DMS114 treated with DMSO at 0.1 percent for 48 hours (cell line): ENCODE results near the gene SMCHD1.
"Not testable (repeated sequence)": the region's sequence is repeated elsewhere in the genome, so short reads cannot be mapped to it uniquely, and the experiment has no call there.

Experiments
- DNase-seq: peaks from one replicate; lab custom pipeline; 2025; ENCODE audit not compliant: unreplicated experiment; lab: John Stamatoyannopoulos, UW

SMCHD1 gene

DNA sequence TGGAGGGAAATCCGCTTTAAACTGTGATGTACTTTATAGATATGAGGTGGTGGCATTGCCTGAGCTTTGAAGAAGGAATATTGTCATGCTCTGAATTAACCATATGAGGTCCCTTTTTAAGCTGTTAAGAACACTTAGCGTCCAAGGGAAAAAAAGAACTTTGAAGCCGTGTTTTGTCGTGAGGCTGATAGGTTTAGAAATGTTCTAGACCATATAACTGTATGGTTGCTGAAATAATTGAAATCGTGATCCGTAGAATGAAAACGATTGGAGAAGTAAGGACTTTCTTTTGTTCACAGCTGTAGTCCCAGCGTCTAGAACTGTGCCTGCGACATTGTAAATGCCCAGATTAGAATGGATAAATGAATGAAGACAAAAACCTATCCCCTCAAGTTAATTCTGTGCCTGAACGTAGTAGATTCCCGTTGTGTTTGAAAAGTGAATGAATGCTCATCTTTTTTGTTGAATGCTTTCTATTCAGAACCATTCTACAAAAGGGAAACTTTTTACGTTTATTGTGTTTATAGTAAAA, 1.5 kb downstream of the SMCHD1 start:
- DNase-seq, result no peak

DNA sequence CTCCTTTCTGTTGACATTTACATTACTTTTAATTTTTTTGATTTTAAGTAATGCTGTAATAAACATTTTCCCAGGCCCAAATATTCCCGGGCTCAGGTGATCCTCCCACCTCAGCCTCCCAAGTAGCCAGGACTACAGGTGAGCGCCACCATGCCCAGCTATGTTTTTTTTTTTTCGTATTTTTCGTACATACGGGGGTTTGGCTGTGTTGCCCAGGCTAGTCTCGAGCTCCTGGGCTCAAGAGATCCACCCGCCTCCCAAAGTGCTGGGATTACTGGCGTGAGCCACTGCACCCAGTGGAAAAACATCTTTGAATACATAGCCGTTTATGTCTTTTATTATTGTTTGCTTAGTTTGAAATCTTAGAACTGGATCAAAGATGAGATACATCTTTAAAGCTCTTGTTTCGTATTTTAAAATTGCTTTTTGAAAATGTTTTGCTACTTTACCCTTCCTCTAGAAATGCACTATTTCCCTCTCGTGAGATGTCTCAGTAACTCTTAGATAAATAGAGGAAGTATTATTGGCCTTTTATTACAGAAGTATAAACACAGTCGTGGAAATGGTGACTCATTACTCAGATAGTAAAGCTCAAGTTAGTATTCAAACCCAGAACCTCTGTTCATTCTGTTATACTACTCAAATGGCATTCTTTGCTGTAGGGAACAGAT, 2.4 kb downstream of the SMCHD1 start:
- DNase-seq, result no peak

DNA sequence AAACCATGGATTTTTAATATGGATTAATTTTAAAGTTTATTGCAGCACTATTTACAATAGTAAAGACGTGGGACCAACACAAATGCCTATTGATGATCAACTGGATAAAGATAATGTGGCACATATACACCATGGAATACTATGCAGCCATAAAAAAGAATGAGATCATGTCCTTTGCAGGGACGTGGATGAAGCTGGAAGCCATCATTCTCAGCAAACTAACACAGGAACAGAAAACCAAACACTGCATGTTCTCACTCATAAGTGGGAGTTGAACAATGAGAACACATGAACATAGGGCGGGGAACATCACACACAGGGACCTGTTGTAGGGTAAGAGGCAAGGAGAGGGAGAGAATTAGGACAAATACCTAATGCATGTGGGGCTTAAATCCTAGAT, 5.3 kb downstream of the SMCHD1 start:
- not testable (repeated sequence) for DNase-seq

DNA sequence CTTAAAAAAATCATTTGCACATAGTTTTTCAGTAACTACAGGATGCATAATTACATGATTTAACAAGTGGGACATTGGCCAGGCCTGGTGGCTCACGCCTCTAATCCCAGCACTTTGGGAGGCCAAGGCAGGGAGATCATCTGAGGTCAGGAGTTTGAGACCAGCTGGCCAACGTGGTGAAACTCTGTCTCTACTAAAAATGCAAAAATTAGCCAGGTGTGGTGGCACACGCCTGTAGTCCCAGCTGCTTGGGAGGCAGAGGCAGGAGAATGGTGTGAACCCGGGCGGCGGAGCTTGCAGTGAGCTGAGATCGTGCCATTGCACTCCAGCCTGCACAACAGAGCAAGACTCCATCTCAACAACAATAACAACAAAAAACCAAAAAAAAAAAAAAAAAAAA, 6.8 kb downstream of the SMCHD1 start:
- DNase-seq, result not testable (repeated sequence)

DNA sequence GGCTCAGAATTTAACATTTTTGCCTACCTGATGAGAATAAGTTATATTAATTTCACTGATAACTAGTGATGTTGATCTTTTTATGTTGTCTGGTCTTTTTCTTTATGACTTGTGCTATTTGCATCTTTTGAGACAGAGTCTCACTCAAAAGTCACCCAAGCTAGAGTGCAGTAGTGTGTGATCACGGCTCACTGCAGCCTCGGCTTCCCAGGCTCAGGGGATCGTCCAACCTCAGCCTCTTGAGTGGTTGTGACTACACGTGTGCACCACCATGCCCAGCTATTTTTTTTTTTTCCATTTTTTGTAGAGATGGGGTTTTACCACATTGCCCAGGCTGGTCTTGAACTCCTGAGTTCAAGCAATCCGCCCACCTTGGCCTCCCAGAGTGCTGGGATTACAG, 7.5 kb downstream of the SMCHD1 start:
- DNase-seq, result no peak

DNA sequence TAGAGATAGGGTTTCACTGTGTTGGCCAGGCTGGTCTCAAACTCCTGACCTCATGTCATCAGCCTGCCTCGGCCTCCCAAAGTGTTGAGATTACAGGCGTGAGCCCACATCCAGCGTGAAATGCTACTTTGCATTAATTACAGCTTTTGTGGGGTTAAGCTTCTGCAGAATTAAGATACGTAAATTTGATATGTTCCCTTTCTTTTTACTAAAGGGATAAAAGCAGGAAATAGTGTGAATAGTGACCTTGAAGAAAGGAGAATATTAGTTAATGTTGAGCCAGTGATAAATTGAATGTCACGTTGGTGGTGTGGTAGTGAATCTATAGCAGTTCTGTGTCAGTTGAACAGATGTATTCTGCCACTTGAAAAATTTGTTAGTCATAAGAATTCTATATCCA, 16.9 kb downstream of the SMCHD1 start:
- no peak for DNase-seq

DNA sequence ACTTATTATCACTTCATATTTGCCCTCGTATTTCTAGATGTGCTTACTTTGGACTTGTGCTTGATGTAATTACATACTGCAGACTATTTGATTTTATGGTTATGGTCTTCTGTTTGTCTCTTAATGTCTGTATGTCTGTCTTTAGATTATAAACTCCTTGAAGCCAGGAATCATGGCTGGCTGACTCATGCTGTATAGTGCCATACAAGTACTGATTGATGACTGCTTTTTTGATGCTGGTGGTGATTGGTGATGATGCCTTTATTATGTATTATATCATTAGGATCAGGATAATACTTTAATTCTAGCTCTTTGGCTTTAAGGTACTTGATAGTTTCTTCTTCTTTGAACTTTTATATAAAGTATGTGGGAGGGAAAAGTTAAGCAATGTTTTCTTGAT, 17.3 kb downstream of the SMCHD1 start:
- no peak for DNase-seq

DNA sequence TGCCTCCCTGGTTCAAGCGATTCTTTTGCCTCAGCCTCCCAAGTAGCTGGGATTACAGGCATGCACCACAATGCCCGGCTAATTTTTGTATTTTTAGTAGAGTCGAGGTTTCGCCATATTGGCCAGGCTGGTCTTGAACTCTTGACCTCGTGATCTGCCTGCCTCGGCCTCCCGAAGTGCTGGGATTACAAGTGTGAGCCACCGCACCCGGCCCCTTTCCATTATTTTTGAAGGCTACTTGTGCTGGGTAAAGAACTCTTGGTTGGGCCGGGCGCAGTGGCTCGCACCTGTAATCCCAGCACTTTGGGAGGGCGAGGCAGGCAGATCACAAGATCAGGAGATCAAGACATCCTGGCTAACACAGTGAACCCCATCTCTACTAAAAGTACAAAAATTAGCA, 23.4 kb downstream of the SMCHD1 start:
- not testable (repeated sequence) for DNase-seq

DNA sequence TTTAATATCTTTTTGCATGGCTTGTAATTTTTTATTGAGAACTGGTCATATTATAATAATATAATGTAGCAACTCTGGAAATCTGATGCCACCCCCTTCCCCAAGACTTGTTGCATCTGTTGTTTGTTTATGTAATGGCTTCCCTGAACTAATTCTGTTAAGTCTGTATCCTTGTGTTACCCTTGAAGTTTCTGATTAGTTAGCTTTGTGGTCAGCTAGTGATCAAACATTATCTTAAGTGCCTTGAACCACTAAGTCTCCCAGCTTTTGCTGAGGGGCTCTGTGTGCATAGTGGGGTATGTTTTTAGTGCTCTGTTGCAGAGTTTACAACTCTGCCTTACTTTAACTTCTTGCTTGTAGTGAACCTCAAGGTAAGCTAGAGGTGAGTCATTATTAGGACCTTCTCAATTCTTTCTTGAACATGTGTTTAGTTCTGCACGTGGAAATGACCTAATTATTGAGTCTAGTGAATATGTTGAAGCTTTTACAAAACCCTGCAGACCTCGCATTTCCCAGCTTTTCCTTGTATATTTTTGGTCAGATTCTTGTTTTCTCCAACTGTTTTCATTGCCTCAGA, 24.8 kb downstream of the SMCHD1 start:
- no peak for DNase-seq

DNA sequence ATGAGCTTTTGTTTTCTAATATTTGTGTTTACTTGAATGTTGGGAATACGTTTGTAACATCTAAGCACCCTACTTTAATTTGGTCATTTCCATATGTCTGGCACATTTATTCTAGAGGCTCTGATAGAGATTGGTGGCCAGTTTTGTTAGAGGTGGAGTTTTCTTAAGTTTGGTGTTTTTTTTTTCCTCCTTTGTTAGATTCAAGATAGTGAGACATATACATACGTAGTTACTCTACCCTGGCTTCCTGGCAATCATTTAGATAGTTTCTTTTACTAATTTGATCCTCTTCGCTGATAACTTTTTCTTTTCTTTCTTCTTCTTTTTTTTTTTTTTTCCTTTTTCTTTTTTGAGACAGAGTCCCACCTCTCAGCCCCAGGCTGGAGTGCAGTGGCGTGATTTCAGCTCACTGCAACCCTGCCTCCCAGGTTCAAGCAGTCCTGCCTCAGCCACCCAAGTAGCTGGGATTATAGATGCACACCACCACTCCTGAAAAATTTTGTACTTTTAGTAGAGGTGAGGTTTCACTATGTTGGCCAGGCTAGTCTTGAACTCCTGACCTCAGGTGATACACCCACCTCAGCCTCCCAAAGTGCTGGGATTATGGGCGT, 26.6 kb downstream of the SMCHD1 start:
- DNase-seq, result no peak

DNA sequence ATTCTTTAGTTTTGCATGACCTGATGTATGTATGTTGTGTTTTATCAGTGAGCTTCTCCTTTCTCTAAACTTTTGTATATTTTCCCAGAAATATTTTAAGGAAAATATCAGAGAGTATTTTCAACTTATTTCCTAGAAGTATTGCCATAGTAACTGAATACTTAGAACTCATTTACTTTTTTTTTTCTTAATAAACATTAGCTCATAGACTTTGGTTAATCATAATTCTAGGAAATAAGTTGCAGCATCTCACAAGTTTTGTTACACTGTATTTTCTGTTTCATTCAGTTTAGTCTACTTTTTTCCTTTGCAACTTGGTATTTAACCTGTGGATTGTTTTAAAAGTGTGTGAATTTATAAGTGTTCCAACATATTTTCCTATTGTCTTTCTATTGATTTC, 27.5 kb downstream of the SMCHD1 start:
- no peak for DNase-seq

DNA sequence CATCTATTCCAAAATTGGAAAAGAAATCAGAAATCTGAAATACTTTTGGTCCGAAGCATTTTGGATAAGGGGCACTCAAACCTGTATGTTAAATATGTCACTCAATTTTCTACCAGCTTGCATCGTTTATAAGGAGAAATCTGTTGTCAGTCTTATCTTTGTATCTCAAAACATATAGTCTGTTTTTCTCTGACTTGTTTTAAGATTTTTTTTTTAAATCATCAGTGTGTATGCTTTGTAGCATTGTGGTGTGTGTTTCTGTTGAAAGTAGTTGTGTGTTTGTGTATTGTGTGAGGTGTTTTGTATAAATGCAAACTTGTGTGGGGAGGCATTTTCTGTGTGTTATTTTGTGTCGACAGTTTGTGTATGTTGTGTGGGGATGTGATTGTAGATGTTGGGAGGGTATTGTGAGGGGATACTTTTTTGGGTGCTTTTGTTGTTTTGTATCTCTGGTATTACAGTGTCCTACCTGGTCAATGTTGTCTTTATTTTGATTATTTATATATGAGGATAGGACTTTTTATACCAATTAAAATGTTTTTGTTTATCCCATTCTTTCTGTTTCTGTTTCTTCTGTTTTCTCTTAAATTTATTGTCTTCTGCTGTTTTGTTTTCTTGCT, 30.9 kb downstream of the SMCHD1 start:
- no peak for DNase-seq

DNA sequence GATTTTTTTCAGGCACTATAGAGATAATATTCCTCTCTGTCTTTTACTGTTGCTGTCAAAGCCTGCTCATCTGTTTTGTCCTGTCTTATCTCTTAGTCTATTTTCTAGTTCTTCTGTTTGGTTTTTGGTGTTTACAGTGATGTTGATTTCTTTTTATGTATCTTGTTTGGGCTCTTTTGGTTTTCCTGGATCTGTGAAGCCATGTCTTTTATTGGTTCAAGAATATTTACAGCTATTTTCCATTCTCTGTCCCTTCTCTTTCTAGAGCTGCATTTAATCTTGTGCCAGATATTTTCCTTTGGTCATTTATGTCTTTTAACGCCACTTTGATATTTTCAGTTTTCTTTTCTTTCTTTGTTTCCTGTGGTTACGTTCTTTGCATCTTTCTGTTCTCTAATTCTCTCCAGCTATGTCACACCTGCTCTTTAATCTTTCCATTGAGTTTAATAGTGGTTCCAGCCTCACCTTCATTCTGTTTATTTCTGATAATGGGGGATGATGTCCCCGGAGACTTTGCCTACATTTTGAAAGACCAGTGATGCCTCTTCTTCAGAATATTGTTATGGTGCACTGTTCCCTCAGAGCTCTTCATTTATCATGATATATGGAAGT, 32.0 kb downstream of the SMCHD1 start:
- no peak for DNase-seq

DNA sequence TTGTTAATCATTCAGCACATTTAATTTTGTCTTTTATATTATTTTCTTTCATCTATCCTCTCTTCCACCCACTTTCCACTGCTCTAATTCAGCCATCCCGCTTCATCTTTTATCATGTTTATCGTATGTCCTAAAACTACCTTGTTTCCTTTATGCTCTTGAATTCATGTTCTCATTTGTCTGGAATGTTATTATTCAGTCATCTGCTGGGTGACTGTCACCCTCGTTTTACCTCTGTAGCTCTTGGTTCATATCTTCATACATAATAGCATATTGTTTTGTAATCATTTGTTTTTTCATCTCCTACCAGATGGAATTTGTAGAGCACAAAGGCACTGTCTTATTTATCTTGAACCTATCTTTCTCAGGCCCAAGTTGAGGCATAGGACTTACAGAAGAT, 37.0 kb downstream of the SMCHD1 start:
- DNase-seq, result no peak

DNA sequence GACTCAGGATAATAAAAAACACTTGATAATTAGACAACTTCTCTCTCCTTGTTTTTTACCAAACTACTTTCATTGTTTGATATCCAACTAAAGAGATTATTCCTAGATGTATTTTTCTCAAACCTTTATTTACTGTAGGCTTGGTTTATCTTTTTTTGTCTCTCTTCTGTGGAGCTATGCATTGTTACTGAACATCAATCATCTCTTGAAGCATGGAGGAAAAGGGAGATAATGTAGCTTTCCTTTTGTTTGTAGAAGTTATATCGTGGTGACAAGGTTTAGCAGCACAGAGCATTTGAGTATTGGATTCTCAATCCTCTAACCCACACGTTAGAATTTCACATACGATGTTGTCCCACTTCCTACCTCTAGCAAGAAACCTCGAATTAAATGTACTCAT, 41.7 kb downstream of the SMCHD1 start:
- DNase-seq, result no peak

DNA sequence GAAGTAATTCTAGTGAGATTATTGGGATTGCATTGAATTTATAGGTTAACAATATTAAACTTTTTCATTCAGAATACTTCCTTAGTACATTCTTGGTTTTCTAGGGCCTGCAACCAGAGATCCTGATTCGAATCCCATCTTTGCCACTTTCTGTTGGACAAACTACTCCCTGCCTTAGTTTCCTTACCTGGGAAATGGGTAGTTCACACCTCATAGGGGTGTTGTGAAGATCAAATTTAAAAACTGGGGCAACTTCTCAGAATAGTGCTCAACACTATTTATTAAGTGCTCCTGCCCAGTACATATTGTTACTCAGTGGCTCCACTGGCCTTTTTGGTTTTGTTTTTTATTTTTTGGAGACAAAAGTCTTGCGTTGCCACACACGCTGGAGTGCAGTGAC, 43.5 kb downstream of the SMCHD1 start:
- no peak for DNase-seq

DNA sequence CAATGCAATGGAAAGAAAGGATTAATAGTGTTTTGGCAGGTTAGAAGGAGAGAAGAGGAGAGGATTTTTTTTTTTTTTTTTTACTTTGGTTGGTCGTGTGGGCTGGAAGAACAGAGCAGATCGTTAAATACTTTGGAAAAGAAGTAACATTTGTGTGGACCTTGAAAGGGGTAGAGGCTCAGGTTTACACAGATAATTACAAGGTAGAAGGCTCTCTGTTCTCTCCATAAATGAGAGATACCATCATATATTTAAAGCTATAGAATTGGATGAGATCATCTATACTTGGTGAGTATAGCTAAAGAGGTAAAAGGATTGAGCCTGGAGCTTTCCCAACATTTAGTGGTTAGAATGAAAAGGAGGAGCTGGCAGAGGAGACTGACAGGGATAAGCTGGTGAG, 49.0 kb downstream of the SMCHD1 start:
- no peak for DNase-seq

DNA sequence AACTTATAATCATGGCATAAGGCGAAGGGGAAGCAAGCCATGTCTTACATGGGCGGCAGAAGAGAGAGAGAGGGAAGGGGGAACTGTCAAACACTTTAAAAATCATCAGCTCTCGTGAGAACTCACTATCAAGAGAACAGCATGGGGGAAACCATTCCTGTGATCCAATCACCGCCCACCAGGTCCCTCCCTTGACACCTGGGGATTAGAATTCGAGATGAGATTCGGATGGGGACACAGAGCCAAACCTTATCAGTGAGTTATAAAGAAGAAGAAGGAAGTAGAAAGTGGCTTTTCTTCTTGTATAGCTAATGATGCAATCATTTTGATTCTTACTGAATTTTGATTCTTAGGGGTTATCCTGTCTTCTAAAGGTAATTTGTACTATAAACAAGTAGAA, 51.4 kb downstream of the SMCHD1 start:
- no peak for DNase-seq

DNA sequence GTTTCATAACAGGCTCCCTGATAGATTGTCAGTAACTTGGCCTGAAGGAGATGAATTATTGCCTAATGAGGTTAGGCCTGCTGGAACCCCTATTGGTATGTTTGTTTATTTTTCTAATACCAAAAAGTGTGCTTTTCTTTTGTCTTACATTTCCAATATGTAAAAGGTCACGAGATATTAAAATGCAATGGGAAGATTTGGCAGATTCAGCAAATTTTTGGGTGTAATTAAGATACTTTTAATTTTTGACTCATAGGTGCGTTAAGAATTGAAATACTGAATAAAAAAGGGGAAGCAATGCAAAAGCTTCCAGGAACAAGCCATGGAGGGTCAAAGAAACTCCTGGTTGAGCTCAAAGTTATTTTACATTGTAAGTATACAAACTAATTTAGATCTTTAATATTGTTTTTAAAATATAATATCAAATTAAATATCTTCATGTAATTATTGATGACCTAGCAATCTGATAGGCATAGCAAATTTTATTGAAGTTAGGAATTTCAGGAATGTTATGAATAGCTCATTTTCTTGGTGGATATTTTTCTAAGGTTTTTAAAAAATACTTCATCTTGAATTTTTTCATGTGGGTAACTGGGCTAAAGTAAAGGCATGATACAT, 52.1 kb downstream of the SMCHD1 start:
- DNase-seq, result no peak

DNA sequence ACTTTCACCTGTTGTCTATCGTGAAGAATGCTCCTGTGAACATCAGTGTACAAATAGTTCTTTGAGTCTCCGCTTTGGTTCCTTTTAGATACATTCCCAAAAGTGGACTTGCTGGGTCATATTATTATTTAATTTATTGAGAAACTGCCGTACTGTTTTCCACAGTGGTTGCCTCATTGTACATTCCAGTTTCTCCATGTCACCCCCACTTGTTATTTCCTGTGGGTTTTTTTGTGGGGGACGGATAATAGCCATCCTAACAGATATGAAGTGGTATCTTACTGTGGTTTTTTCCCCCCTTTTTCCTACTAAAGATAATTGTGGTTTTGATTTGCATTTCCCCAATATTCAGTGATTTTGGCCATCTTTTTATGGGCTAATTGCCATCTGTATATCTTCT, 53.8 kb downstream of the SMCHD1 start:
- DNase-seq, result no peak

DNA sequence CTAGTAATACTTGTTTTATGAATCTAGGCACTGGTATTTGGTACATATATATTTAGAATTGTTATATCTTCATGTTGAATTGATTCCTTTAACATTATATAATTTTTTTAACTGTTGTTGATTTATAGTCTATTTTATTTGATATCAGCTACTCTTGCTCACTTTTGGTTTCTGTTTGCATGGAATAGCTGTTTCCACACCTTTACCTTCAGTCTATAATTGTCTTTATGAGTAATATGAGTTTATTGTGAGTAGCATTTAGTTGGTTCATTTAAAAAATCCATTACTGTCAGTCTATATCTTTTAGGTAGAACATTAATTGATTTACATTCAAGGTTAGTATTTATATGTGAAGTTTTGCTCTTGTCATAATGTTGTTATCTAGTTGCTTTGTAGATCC, 58.6 kb downstream of the SMCHD1 start:
- no peak for DNase-seq
